Tibial nerve (tissue), 4 donors: Measurements from ENCODE around the gene ARHGEF1. TPM values are rescaled to one million over a fixed set of nuclear protein-coding genes. Genes with fewer than 3 reads are reported as not detected.

Source experiments
- DNase-seq, 2 donors: peaks; one replicate each; pipeline ENCODE4 v3.0.0-alpha.2; 2019; ENCODE audit warnings: low spot score in 2 of 2
- H3K27ac ChIP-seq, 4 donors: fragments of 200-600 bp; sonication (generic) in 3 of 4; one replicate each; pipeline ENCODE4 v1.5.1; 2017 to 2019; ENCODE audit warnings: mild to moderate bottlenecking in 1 of 4
- H3K27me3 ChIP-seq, 2 donors: fragments of 200-600 bp; sonication (generic) in 1 of 2; one replicate each; pipeline versions ENCODE4 v1.5.1 to v1.6.0; 2017 to 2019
- H3K36me3 ChIP-seq, 3 donors: fragments of 200-600 bp; sonication (generic); one replicate each; pipeline ENCODE4 v1.5.1; 2018 to 2019
- H3K4me1 ChIP-seq, 4 donors: fragments of 200-600 bp; sonication (generic) in 3 of 4; one replicate each; pipeline ENCODE4 v1.5.1; 2017 to 2019
- H3K4me3 ChIP-seq, 4 donors: fragments of 200-600 bp; sonication (generic) in 3 of 4; one replicate each; pipeline ENCODE4 v1.5.1; 2017 to 2019; ENCODE audit warnings: mild to moderate bottlenecking in 1 of 4, moderate library complexity in 1 of 4
- H3K9me3 ChIP-seq, 4 donors: fragments of 200-600 bp; sonication (generic) in 3 of 4; one replicate each; pipeline ENCODE4 v1.5.1; 2017 to 2019
- EP300 ChIP-seq, 2 donors: sonication (generic); formaldehyde crosslinking; IDR thresholded peaks; one replicate each; pipeline ENCODE4 v1.6.1; 2017; ENCODE audit warnings: antibody characterized with exemption in 2 of 2, mild to moderate bottlenecking in 1 of 2
- POLR2A ChIP-seq, 2 donors: fragments of 450-650 bp; IDR thresholded peaks; one replicate each; pipeline ENCODE4 v1.6.1; 2017; ENCODE audit warnings: antibody characterized with exemption in 2 of 2, mild to moderate bottlenecking in 2 of 2, moderate library complexity in 2 of 2
- WGBS, 2 donors: methylation state at CpG; one replicate each; pipeline ENCODE4 v1.1.5; 2018; 5-methylcytosine and 5-hydroxymethylcytosine counted together
- total RNA-seq, 4 donors: library from RNA; depleted of rRNA; stranded (reverse); fragments of >200 nt; gene quantifications; one replicate each; pipeline ENCODE4 v1.1.0, GENCODE V29; 2016
- TF ChIP-seq, protein P1 (sequence below), 5 experiments: fragments of 200-600 bp in 3 of 5; fragments of 450-650 bp in 2 of 5; sonication (generic) in 3 of 5; IDR thresholded peaks; one replicate each; pipeline ENCODE4 v1.5.1; 2016 to 2019; ENCODE audit warnings: antibody characterized with exemption in 5 of 5, mild to moderate bottlenecking in 3 of 5, moderate library complexity in 2 of 5

Gene ARHGEF1
- total RNA-seq, 4 donors from 2014 or later: 68.4 to 225 (median 121) TPM

DNA sequence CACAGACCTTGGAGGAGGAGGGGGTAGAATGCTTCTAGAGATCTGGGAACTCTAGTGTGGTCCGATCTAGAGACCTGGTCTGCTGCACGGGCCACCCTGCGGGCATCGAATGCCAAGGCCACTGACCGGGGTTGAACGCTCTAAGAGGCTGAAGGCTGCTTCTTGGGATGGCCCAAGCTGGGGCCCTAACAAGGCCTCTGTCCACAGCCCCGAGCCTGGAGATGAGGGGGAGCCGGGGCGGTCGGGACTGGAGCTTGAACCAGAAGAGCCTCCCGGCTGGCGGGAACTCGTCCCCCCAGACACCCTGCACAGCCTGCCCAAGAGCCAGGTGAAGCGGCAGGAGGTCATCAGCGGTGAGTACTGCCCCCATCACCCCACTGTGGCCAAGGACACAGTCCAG, 15.3 kb downstream of the ARHGEF1 start:
- no peak overlapping the region for H3K4me3 ChIP-seq
- H3K27ac ChIP-seq: no peak overlapping the region
- WGBS, 2 donors: 89 to 93% methylated on average over 14 to 15 of the region's 15 CpGs
- TF ChIP-seq, protein P1, sequence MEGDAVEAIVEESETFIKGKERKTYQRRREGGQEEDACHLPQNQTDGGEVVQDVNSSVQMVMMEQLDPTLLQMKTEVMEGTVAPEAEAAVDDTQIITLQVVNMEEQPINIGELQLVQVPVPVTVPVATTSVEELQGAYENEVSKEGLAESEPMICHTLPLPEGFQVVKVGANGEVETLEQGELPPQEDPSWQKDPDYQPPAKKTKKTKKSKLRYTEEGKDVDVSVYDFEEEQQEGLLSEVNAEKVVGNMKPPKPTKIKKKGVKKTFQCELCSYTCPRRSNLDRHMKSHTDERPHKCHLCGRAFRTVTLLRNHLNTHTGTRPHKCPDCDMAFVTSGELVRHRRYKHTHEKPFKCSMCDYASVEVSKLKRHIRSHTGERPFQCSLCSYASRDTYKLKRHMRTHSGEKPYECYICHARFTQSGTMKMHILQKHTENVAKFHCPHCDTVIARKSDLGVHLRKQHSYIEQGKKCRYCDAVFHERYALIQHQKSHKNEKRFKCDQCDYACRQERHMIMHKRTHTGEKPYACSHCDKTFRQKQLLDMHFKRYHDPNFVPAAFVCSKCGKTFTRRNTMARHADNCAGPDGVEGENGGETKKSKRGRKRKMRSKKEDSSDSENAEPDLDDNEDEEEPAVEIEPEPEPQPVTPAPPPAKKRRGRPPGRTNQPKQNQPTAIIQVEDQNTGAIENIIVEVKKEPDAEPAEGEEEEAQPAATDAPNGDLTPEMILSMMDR (IDR thresholded peaks at IDR 0.05): no peak
- TF ChIP-seq EP300 (IDR thresholded peaks at IDR 0.05): no peak
- TF ChIP-seq POLR2A (IDR thresholded peaks at IDR 0.05): no peak
- no peaks in the 10 kb centered on the region for H3K27me3 ChIP-seq
- no peaks in the 10 kb centered on the region for H3K9me3 ChIP-seq
- peaks cover 15 to 94% (median 42%) of the 10 kb centered on the region in 3 donors for H3K36me3 ChIP-seq
- no peaks in the 10 kb centered on the region for H3K4me1 ChIP-seq
- DNase-seq: no peak

DNA sequence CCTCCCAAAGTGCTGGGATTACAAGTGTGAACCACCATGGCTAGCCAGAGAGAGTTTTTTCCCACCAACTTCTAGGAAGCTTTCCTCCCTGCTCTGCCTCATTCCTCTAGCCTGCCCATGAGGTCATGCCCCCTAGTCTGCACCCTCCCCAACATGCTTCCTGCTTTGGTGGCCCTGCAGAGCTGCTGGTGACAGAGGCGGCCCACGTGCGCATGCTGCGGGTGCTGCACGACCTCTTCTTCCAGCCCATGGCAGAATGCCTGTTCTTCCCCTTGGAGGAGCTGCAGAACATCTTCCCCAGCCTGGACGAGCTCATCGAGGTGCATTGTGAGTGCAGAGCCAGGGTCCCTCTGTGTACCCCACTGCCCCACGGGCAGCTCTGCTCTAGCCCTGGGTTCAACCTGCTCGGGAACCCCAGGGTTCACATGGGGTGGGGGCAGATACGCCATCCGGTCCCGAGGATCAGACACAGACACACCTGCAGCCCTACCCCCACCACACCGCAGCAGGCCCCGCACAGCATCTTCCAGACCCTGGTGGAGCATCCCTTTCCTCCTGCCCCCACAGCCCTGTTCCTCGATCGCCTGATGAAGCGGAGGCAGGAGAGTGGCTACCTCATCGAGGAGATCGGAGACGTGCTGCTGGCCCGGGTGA, 18.9 kb downstream of the ARHGEF1 start:
- H3K4me1 ChIP-seq: no peaks in the 10 kb centered on the region
- no peak for DNase-seq

DNA sequence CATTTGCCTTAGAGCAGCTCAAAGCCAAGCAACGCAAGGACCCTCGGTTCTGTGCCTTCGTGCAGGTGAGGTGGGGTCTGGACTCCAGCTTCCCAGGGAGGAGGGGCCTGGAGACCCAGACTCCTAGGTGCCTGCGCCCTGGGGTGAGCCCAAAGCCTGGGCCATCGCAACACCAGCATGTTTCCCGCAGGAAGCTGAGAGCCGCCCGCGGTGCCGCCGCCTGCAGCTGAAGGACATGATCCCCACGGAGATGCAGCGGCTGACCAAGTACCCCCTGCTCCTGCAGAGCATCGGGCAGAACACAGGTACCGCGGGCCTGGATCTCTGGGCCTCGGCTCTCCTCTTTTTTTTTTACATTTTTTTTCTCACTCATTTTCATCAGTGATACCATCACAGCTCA, 19.6 kb downstream of the ARHGEF1 start:
- Histone ChIP-seq H3K27me3 (no peaks in the 10 kb centered on the region), H3K27ac (no peak overlapping the region), H3K9me3 (no peaks in the 10 kb centered on the region), H3K36me3 (peaks cover 15 to 100% (median 49%) of the 10 kb centered on the region in 3 donors), H3K4me1 (no peaks in the 10 kb centered on the region), H3K4me3 (no peak overlapping the region)
- no peak for DNase-seq
- 90 to 95% methylated on average over 13 to 17 of the region's 17 CpGs for WGBS, 2 donors
- TF ChIP-seq, protein P1 (IDR thresholded peaks at IDR 0.05): no peak
- TF ChIP-seq POLR2A (IDR thresholded peaks at IDR 0.05) (no peak), EP300 (IDR thresholded peaks at IDR 0.05) (no peak)

More for the DNA sequence above, 18.9 kb downstream of the ARHGEF1 start:
- TF ChIP-seq POLR2A (IDR thresholded peaks at IDR 0.05) (no peak), EP300 (IDR thresholded peaks at IDR 0.05) (no peak)
- TF ChIP-seq, protein P1 (IDR thresholded peaks at IDR 0.05): no peak
- Histone ChIP-seq H3K9me3 (no peaks in the 10 kb centered on the region), H3K27ac (no peak overlapping the region), H3K36me3 (peaks cover 15 to 100% (median 49%) of the 10 kb centered on the region in 3 donors), H3K27me3 (no peaks in the 10 kb centered on the region), H3K4me3 (no peak overlapping the region)
- 94% methylated on average over 21 of the region's 21 CpGs for WGBS, 2 donors

DNA sequence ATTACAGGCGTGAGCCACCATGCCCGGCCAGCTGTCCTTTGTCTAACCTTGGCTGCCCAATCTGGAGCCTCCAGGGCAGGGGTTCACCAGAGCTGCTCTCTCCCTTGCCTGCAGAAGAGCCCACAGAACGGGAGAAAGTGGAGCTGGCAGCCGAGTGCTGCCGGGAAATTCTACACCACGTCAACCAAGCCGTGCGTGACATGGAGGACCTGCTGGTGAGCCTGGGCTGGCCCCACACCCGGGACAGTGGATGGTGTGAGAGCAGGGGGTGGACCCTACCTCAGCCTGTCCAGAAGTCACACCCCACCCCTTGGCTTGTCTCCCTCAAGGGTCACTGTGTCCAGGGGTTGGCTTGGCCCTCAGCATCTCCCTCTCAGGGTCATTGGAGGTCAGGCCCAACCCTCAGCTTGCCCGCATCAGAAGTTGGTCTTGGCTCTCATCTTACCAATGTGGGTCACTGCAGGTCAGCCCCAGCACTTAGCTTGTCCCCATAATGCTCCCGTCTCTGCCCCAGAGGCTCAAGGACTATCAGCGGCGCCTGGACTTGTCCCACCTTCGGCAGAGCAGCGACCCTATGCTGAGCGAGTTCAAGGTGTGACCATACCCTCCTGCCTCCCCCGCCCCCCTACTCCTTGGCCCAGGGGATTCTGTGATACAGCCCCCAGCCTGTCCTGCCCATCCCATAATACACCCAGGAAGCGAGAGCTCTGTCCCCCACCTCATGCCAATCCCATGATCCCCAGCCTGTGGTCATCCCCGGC, 20.4 kb downstream of the ARHGEF1 start:
- TF ChIP-seq, protein P1 (IDR thresholded peaks at IDR 0.05): no peak
- TF ChIP-seq POLR2A (IDR thresholded peaks at IDR 0.05) (no peak), EP300 (IDR thresholded peaks at IDR 0.05) (no peak)
- Histone ChIP-seq H3K4me1 (no peaks in the 10 kb centered on the region), H3K9me3 (no peaks in the 10 kb centered on the region), H3K27ac (no peak overlapping the region), H3K4me3 (no peak overlapping the region), H3K36me3 (peaks cover 15 to 100% (median 49%) of the 10 kb centered on the region in 3 donors), H3K27me3 (no peaks in the 10 kb centered on the region)
- no peak for DNase-seq
- WGBS, 2 donors: 85 to 90% methylated on average over 18 to 19 of the region's 19 CpGs
